ENCODE results near the gene IQCN.

The IQCN gene

DNA sequence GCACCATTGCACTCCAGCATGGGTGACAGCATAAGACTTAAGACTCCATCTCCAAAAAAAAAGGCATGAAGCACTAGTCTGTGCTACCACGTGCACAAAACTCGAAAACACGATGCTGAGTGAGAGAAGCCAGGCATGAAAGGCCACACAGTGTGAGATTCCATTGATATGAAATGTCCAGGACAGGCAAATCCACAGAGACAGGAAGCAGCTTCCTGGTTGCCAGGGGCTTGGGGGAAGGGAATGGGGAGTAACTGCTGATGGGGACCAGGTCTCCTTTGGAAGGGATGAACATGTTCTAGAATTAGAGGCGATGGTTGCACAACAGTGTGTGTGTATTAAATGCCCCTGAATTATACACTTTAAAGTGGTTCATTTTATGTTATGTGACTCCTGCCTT is 23.1 kb upstream of the IQCN start:
- no peaks in the 10 kb centered on the region for H4K20me1 ChIP-seq (ENCODE audit: control insufficient read depth, insufficient read depth, low read depth, low read length)
- no peaks in the 10 kb centered on the region for H3K36me3 ChIP-seq (ENCODE audit: control insufficient read depth, low read length)
- no peaks in the 10 kb centered on the region for H3K9me2 ChIP-seq (replicated peaks; ENCODE audit: control insufficient read depth, low read length)
- no peak overlapping the region for H3K4me2 ChIP-seq (ENCODE audit: low read length)
- H3K4me3 ChIP-seq (ENCODE audit: low read length), result no peak overlapping the region
- H3F3A ChIP-seq (ENCODE audit: control insufficient read depth, insufficient read depth), result peaks cover 6% of the 10 kb centered on the region; the same call in 1 of the 2 replicates
- no peak overlapping the region for H3K27ac ChIP-seq (ENCODE audit: low read depth, low read length)
- peaks cover 27% of the 10 kb centered on the region for H3K4me1 ChIP-seq (ENCODE audit: control insufficient read depth, low read length)
- no peaks in the 10 kb centered on the region for H3K9me3 ChIP-seq (ENCODE audit: control insufficient read depth, insufficient read depth, low read length)
- no peaks in the 10 kb centered on the region for H3K27me3 ChIP-seq (ENCODE audit: control insufficient read depth, low read length)
- H3K79me2 ChIP-seq (ENCODE audit: control insufficient read depth, low read length), result no peaks in the 10 kb centered on the region
- TF ChIP-seq EZH2phosphoT487 (IDR thresholded peaks at IDR 0.05; ENCODE audit: borderline replicate concordance, low read length), result no peak
- TF ChIP-seq, protein P1, sequence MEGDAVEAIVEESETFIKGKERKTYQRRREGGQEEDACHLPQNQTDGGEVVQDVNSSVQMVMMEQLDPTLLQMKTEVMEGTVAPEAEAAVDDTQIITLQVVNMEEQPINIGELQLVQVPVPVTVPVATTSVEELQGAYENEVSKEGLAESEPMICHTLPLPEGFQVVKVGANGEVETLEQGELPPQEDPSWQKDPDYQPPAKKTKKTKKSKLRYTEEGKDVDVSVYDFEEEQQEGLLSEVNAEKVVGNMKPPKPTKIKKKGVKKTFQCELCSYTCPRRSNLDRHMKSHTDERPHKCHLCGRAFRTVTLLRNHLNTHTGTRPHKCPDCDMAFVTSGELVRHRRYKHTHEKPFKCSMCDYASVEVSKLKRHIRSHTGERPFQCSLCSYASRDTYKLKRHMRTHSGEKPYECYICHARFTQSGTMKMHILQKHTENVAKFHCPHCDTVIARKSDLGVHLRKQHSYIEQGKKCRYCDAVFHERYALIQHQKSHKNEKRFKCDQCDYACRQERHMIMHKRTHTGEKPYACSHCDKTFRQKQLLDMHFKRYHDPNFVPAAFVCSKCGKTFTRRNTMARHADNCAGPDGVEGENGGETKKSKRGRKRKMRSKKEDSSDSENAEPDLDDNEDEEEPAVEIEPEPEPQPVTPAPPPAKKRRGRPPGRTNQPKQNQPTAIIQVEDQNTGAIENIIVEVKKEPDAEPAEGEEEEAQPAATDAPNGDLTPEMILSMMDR (IDR thresholded peaks at IDR 0.05; ENCODE audit: low read depth, low read length, poor library complexity, severe bottlenecking), result no peak

DNA sequence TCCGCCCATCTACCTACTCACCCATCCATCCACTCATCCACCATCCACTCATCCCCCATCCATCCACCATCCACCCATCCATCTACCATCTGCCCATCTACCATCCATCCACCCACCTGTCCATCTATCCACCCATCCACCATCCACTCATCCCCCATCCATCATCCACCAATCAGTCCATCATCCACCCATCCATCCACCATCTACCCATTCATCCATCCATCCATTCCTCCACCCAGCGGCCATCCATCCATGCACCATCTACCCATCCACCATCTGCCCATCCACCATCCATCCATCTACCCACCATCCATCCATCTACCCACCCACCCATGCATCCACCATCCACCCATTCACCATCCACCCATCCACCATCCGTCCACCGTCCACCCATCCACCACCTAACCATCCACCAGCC is 20.8 kb upstream of the IQCN start:
- TF ChIP-seq EZH2phosphoT487 (IDR thresholded peaks at IDR 0.05; ENCODE audit: borderline replicate concordance, low read length), result no peak
- TF ChIP-seq, protein P1 (IDR thresholded peaks at IDR 0.05; ENCODE audit: low read depth, low read length, poor library complexity, severe bottlenecking), result no peak

DNA sequence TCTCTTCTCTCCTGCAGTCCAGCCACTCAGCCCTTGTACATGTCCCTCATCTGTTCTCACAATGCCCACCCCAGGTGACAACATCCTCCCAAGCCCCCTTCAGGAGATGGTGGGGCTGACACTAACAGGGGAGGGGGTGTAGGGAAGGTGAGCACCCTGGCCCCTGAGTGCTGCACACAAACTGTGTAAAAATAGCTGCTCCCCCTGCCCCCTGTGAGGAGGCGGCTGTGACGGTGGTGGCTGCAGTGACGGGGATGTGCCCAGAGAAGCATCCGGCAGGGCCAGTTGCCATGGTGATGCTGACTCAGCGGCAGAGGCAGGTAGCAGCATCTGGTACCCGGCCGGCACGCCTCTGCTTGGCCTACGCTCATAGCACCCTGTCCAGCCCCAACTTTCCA is 20.2 kb upstream of the IQCN start:
- H3K9me3 ChIP-seq (ENCODE audit: control insufficient read depth, insufficient read depth, low read length), result no peaks in the 10 kb centered on the region
- no peaks in the 10 kb centered on the region for H4K20me1 ChIP-seq (ENCODE audit: control insufficient read depth, insufficient read depth, low read depth, low read length)
- H3K4me2 ChIP-seq (ENCODE audit: low read length), result peak overlapping the region; percentile 24; the same call in 1 of the 2 replicates
- no peak overlapping the region for H3K4me3 ChIP-seq (ENCODE audit: low read length)
- H3F3A ChIP-seq (ENCODE audit: control insufficient read depth, insufficient read depth), result peaks cover 22% of the 10 kb centered on the region
- peaks cover 53% of the 10 kb centered on the region for H3K4me1 ChIP-seq (ENCODE audit: control insufficient read depth, low read length)
- H3K79me2 ChIP-seq (ENCODE audit: control insufficient read depth, low read length), result no peaks in the 10 kb centered on the region
- H3K27ac ChIP-seq (ENCODE audit: low read depth, low read length), result no peak overlapping the region
- no peaks in the 10 kb centered on the region for H3K27me3 ChIP-seq (ENCODE audit: control insufficient read depth, low read length)
- no peaks in the 10 kb centered on the region for H3K9me2 ChIP-seq (replicated peaks; ENCODE audit: control insufficient read depth, low read length)
- no peak for TF ChIP-seq EZH2phosphoT487 (IDR thresholded peaks at IDR 0.05; ENCODE audit: borderline replicate concordance, low read length)
- TF ChIP-seq, protein P1 (IDR thresholded peaks at IDR 0.05; ENCODE audit: low read depth, low read length, poor library complexity, severe bottlenecking), result no peak
- H3K36me3 ChIP-seq (ENCODE audit: control insufficient read depth, low read length), result no peaks in the 10 kb centered on the region

More for the DNA sequence above, 20.8 kb upstream of the IQCN start:
- no peaks in the 10 kb centered on the region for H3K27me3 ChIP-seq (ENCODE audit: control insufficient read depth, low read length)
- no peaks in the 10 kb centered on the region for H3K79me2 ChIP-seq (ENCODE audit: control insufficient read depth, low read length)
- no peaks in the 10 kb centered on the region for H3K9me2 ChIP-seq (replicated peaks; ENCODE audit: control insufficient read depth, low read length)
- no peak overlapping the region for H3K27ac ChIP-seq (ENCODE audit: low read depth, low read length)
- no peak overlapping the region for H3K4me2 ChIP-seq (ENCODE audit: low read length)
- H3K4me1 ChIP-seq (ENCODE audit: control insufficient read depth, low read length), result peaks cover 49% of the 10 kb centered on the region
- no peak overlapping the region for H3K4me3 ChIP-seq (ENCODE audit: low read length)
- no peaks in the 10 kb centered on the region for H3K9me3 ChIP-seq (ENCODE audit: control insufficient read depth, insufficient read depth, low read length)
- no peaks in the 10 kb centered on the region for H3K36me3 ChIP-seq (ENCODE audit: control insufficient read depth, low read length)
- peaks cover 18% of the 10 kb centered on the region for H3F3A ChIP-seq (ENCODE audit: control insufficient read depth, insufficient read depth)
- H4K20me1 ChIP-seq (ENCODE audit: control insufficient read depth, insufficient read depth, low read depth, low read length), result no peaks in the 10 kb centered on the region
